Renal pelvis (tissue), 4 donors: ENCODE results near the gene MFAP2. TPM values are rescaled to one million over a fixed set of nuclear protein-coding genes. Genes with fewer than 3 reads are reported as not detected.
"Not testable (repeated sequence)": the region's sequence is repeated elsewhere in the genome, so short reads cannot be mapped to it uniquely, and the experiment has no call there.

ENCODE experiments used
- DNase-seq: peaks from one replicate; pipeline ENCODE4 v3.0.0-alpha.2; 2013
- polyA plus RNA-seq, 3 donors: library from polyadenylated mRNA; unstranded; fragments of 120-200 nt; gene quantifications; one replicate each; pipeline ENCODE4 v1.2.1, GENCODE V29; 2013; ENCODE audit not compliant: insufficient read length in 3 of 3

Gene MFAP2
- polyA plus RNA-seq, 3 donors = 161 to 233 (median 230) TPM

DNA sequence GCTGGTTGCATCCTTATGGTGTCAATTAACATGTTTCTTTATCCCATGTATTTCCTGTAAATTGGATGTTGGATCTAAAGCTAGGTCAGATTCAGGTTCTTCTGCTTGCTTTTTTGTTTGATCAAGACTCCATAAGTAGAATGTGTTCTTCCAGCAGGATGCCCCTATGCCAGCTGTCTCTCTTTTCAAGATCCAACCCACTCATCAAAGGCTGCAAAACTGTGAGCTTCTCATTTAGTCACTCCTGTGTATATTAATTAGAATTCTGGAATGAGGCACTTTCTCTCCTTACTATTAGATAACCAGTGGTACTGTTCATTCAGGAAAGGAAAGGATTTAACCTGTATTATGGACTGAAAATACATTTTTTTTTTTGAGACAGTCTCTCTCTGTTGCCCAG lies 46.5 kb downstream of the MFAP2 start:
- not testable (repeated sequence) for DNase-seq

DNA sequence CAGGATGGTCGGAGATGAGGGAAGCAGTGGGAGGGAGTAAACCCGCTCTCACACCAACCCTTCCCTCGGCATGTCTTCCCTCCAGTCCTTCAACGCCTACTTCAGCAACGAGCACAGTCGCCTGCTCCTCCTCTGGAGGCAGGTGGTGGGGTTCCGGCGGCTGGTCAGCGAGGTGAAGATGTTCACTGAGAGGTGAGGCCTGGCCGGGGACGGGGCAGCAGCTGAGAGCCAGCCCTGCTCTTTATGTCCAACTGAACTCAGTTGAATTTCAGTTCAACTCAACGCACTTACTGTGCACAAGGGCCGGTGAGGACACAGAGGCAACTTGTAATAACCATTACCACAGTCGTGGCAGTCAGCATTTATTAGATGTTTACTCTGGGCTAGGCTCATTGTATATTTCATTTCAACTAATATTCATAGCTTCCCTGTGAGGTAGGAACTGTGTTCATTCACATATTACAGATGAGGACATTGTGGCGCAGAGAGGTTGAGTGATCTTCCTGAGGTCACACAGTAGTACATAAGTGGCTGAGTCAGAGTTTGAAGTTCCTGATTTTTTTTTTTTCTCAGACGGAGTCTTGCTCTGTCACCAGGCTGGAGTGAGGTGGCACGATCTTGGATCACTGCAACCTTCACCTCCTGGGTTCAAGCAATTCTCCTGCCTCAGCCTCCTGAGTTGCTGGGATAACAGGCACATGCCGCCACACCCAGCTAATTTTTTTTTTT lies 49.0 kb downstream of the MFAP2 start:
- not testable (repeated sequence) for DNase-seq

DNA sequence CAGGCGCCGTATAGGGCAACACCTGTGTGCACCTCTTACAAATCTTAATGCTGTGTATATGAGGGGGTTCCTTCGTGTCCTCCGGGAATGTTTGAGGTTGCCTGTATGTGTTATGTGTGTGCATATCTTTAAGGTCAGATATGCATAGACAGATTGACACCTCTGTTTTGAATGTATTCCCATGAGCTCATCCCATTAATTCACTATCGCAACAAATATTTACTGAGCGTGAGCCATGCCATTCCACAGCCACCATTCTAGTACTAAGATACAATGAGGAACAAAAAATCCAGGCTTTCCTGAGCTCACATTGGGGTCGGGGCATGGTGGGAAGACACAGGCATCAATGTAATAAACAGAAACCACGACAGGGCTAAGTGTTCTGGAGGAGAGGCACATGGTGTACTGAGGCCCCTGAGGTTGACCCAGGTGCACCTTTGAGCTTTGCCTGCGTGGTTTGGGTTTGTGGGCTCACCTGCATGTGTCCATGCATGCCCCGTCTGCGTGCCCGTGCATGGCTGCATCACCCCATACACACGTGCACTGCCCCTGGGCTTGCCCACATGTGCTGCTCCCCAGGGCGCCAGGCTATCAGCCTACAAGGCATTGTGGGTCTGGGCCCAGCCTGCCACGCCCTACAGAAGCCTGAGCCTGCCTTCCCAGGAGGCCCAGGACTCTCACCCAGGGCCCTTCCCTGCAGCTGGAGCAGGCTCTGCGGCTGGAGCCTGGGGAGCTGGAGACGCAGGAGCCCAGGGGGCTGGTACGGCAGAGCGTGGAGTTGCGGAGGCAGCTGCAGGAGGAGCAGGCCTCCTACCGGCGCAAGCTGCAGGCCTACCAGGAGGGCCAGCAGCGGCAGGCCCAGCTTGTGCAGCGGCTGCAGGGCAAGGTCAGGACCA lies 51.0 kb downstream of the MFAP2 start:
- not testable (repeated sequence) for DNase-seq

DNA sequence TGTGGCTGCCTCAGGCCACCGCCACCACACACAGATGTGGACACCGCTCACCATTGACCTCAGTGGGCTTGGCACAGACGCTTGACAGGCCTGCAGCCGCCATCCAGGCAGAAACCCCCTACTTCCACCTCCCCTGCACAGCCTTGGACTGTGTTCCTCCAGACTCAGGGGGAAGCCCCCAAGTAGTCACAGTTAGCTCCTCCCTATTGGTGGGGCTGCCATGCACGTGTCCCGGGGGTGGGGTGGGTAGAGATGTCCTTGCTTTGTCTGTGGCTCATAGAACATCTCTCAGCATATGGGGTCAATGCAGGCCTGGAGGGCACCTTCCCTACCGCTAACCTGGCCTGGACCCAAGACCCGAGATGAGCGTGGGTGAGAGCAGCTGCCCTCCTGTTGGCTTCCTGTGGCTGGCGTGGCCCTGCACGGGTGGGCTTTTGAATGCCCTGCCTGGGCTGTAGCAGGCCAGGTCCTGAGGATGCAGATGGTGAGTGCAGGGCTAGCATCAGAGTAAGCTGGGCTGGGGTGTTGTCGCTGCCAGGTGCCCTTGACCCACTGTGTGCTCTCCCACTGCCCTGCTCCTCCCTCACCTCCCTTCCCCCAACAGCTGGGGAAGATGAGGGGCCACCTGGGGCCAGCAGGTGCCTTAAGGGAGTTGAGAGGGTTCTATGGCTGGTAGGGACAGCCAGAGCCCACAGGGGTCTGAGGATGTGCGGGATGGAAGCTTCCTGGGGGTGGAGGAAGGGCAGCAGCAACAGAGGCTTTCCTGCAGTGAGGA lies 52.5 kb downstream of the MFAP2 start:
- DNase-seq = no peak

DNA sequence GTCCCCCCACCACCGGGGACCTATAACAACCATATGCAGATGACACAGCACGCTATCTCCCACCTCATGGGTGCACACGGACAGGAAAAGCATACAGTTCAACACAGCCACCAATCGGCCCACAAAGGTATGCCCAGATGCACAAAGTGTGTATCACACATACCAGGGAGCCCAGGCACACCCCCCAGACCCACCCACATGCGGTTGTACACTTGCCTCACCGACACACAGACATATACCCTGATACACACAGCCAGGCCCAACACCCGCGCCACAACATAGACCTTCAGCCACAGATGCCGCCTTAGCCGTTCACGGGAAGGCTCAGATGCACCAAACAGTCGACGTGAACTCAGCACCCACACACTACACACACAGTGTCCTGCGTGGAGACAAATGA lies 53.2 kb downstream of the MFAP2 start:
- no peak for DNase-seq

DNA sequence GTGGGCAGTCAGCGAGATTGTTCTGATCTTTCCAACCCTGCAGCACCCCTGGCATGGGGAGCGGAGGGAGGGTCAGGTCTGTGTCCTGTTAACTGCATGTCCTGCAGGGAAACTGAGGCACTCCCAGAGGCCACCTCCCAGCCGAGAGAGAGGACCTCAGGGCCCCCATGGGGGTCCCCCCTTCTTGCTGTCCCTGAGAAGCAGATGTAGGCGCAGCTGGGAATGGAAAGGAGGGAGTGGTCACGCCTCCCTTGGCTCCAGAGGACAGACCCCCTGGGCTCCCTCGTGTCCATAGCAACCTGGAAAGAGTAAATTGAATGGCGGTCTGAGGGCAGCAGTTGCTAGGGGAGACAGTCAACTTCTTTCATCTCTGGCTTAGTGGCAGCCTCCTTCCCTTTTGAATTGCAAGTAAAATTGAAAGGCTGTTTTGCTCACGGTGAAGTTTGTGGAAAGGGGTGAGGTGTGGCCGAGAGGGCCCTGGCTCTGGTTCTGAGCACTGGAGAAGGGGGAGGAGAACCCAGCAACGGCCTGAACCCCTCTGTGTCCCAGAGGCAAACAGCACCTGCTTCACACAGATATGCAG lies 53.8 kb downstream of the MFAP2 start:
- DNase-seq = peak; percentile 84

DNA sequence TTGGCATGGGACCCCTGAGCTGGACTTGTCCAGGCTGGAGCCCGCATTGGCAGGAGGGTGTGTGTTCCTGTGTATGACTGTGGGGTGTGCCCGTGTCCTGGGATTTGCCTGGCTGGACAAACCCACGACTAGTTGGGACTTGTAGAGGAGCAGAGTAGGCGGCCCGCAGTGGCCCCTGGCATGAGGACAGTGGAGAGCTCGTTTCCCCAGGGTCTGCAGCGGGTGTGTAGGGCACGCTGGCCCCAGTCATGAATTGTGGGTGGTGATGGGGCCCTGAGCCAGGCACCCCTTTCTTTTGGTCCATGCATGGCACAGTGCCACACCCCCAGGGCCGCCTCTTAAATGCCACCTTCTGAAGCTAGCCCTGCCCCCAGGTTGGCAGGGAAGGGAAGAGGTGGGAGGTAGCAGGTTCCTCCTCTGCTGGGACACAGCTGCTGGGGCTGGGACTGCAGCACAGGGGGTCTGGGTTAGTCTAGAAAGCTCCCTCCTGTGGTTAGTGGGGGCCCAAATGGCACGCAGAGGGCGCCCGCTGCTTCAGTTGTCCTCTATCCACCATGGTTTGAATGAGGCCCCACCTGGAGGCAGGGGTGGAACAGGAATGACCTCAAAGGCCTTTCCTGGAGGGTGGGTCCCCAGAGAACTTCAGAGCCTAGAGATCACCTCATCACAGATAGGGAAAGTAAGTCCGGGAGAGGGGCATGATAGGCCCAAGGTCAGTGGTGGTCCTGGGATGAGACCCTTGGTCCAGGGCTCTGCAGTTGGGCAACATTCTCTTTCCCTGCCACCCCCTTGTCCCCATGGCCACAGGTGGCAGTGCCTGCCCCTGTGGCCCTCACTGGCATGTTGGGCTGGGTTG lies 54.6 kb downstream of the MFAP2 start:
- DNase-seq = no peak

DNA sequence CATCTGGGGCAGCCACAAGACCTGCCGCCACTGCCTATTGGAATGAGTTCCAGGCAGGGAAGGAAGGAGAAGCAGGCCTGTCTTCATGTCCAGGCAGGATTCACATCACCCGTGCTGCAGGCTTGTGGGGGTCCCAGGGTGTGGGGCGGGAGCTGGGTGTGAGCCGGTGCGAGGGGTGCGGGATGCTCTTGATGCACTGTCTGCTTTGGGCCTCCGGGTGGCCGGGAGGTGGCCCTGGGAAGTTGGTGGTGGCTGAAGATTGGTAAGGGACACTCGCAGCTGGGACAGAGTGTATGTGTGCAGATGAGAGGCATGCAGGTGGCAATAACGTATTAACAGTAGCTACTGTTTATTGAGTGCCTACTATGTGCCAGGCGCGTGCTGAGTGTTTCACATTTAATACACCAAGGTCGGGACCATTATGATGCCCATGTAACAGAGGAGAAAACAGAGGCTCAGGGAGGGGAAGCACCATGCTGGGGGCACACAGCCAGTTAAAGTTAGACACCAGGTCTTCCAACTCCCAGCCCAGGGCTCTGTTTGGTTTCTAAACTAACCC lies 55.4 kb downstream of the MFAP2 start:
- no peak for DNase-seq

Other genes starting within 250 kb of the MFAP2 start
- gene RNU1-4, start 240.1 kb downstream of the MFAP2 start, polyA plus RNA-seq = not detected
- gene RNU1-2, start 84.6 kb downstream of the MFAP2 start, polyA plus RNA-seq = not detected
- 10 to 100 TPM; 45.4 to 58.6 (median 52.6) TPM for gene CROCC, start 58.7 kb downstream of the MFAP2 start, polyA plus RNA-seq
- 10 to 100 TPM; 32.3 to 46.7 (median 33.1) TPM for gene ATP13A2, start 31.3 kb upstream of the MFAP2 start, polyA plus RNA-seq
- 100 to 1,000 TPM; 137 to 167 (median 156) TPM for gene SDHB, start 73.4 kb upstream of the MFAP2 start, polyA plus RNA-seq
- 1 to 10 TPM; 2.3 to 2.6 (median 2.6) TPM for gene PADI2, start 138.8 kb upstream of the MFAP2 start, polyA plus RNA-seq
- under 1 TPM; 0.06 to 0.22 (median 0.08) TPM for gene PADI1, start 224.5 kb upstream of the MFAP2 start, polyA plus RNA-seq